ENCODE measurements around the gene CELF3.
"Not testable (repeated sequence)": the region's sequence is repeated elsewhere in the genome, so short reads cannot be mapped to it uniquely, and the experiment has no call there.

CELF3 gene

DNA sequence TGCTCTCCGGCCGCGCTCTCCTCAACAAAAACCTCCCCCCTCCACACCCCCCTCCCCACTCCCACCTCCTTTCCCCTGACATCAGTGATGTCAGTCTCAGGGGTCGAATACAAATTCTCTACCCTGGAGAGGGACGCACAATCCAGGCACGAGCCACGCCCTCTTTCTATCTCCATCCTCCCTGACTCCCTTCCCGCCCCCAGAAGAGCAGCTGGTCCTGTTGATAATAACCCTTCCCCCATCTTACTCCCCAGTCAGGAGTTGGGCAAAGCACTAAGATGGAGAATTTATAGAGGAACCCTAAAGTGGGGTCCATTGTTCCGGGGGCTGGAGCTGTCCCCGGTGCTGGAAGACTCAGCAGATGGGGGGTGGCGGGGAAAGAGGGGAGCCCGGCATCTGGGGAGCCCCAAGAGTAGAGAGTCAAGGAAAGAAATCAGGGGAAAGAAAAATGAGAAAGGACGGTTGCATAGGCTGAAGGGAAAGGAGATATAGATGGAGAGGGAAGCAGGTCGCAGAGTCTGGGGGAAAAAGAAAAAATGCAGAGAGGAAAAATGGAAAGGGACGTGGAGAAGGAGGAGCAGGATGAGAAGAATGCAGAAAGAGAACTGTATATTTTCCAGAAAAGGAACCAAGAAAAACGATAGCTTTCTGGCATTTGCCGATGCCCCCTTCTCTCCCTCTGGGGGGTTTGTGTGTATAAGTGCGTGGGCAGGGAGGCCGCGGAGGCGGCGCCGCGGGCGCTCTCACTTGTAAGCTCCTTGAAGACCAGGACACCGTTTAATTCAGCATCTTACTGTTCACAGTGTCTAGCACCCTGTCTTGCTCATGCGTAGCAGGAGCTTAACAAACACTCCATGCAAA, at the start of gene CELF3:
CELF3 (minus strand) TSS at position 33 of the 861 bp plus-strand sequence. CDS start 783 bp downstream, outside the sequence.
- DNase-seq (ENCODE audit: low spot score) = peak; percentile 41

DNA sequence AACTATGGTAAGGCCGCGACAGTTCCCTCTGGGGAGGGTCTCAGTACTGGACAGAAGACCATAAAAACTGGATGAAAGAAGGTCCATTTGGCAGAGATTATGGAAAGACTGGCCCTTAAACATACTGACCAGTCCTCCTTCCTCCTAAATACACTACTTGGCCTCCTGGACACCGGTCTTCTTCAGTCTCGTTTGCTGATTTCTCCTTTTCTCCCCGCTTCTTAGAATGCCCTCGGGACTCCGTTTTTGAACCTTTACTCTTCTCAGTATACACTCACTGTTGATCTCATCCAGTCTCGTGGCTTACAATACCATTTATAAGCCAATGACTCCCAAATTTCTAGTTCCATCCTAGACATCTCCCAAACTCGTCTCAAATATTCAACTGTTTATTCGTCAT, 47.4 kb upstream of the CELF3 start:
- no peak for DNase-seq (ENCODE audit: low spot score)

DNA sequence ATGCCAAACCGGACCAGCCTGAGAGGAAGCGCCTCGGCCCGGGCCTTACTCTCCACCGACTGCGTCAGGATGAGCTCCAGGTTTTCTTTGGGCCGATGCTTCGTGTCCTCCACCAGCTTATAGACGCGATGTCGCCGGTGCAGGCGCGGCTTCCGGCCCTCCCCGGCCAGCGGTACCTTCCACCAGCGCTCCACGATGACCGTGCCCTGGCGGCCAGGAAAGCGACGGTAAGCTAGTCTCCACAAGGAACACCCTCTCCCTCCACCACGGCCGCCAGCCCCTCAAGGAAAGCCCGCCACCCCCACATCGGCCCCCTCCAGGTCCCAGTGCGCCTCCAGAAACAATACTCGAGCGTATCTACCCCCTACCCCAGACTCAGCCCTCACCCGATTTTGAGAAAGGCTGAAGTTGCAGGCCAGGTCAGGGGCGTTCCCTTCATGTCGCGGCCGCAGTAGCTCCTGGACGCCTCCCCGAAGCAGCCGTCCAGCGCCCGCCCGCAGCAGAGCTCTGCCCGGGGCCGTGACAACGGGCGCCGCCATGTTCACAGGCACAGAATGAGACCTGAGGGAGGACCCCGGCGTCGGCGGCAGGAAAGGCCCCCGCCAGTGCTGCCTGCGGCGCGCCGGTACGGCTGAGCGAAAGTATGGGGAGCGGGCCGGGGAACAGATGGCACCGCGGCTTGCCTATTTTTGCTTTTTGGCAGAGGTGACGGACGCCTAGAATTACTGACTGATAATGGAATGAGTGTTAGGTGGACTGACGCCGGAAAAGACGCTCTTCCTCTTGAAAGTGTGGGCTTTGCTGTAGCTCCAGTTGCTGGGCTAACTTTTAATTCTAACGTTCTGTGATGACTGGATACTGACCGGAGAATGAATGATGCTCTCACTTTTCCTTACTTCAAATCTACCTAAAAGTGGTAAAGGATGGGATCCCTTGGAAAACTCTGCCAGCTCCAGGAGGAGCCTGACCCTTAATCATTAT, 46.6 kb upstream of the CELF3 start, which contains the start of gene MRPL9:
MRPL9 (minus strand) TSS at position 556 of the 981 bp plus-strand sequence; CDS start at position 539, 17 bp downstream.
- DNase-seq (ENCODE audit: low spot score) = peak; percentile 51

DNA sequence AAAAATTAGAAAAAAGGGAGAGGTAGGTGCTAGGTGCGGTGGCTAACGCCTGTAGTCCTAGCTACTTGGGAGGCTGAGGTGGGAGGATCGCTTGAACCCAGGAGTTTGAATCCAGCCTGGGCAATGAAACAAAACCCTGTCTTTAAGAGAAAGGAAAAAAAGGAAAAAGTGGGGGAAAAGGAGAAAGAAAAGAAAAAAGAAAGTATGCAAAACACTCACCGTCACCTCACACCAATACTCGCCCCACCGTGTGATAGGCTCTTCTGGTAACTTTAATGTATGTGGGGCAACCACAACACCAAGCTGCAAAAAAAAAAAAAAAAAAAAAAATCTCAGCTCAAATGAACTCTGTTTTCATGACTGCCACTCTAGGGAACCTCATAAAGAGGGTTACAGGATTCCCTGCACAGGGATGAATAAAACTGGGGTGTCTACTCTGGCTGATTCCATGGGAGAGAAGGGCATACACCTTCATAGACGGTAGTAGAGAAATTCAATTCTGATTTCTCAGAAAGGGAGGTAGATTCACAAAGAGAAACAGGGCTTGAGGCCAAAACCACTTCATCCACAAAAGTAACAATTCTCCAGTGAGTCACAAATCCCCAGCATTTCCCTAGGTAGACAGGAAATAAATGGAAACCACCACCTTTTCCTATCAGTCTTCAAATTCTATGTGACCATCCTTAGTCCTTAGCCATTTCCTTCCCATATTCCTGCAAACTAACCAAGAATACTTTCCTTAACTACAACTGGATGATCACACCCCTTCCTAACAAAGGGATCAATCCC, 44.2 kb upstream of the CELF3 start:
- no peak for DNase-seq (ENCODE audit: low spot score)

DNA sequence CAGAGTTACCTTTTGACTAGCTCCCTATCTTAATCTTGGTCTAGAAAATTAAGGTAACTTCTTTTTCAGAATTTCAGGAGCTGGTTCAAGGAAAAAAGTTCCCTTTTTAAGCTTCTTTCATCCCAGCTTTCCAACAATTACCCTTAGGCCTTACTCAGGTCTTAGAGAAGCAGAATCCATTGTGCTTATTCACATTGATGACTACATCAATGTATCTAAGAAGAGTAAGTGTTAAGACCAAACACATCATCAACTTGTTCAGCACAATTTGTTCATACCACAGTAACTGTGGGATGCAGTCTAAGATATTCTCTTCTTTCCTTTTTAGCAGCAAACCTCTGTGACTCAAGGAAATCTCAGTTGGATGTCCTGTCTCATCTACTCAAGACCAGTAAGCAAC, 42.6 kb upstream of the CELF3 start:
- DNase-seq (ENCODE audit: low spot score) = no peak

DNA sequence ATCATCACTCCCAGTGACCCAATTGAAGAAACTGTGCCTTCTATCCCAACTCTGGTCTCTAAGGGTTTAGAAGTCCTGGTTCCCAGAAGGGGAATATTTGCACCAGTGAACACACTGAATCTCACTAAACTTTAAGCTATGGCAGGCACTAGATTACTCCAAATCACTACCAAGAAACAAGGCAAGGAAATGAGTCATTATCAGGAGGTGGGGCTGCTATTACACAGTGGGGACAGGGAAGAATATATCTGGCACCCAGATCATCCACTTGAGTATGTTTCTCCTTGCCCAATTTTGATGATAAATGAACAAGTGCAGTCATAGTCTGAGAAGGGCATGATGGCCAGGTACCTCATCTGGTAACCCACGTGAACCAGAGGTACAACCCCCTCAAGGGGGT, 39.7 kb upstream of the CELF3 start:
- DNase-seq (ENCODE audit: low spot score) = no peak

DNA sequence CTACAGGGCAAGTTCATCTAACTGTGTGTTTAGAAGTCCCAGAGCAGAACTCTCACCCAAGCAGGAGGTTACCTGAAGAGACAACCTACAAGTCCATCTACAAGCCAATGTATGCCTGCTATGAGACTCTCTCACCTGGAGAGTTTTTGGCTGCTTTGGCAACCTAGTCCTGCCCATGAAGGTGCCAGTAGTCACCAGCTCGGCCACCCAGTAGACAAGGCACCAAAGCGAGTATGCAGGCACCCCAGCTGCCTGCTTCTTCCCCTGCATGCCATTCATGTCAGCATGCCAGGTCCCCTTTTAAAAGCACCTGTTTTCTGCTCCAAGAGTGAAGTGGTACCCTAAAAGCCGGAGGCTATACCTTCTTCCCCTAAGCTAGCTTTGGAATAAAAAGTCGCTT, 24.9 kb upstream of the CELF3 start:
- DNase-seq (ENCODE audit: low spot score) = no peak

DNA sequence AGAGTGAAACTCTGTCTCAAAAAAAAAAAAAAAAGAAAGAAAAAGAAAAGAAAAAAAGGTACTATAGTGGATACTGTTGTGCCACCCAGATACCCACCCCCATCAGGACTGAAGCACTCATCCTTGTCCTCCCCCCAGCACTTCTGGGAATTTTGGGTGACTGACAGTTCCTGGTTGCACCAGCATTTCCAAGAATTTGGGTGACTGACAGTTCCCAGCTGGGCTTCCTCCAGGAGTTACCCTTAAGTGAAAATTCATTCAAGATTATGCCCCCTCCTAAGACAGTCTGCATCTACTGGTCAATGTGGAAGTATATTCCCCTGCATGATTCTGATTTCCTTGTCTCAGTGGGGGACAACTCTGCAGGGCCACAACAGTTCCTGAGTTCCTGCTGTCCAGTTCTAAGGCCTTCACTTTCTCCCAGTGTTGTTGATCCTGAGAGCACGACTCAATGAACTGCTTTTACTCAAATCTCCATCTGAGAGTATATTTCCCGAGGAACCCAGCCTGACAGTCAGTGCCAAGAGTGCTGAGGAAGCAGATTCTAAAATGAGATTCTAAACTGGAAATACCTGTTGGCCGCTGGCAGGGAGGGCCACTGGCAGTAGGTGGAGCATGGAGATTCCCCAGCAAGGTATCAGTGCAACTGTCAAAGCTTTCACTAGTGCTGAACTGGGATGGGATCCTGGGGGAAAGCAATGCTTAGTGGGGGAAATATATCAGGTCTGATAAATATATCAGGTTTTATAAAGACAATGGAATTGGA, 23.2 kb upstream of the CELF3 start:
- DNase-seq (ENCODE audit: low spot score) = no peak

DNA sequence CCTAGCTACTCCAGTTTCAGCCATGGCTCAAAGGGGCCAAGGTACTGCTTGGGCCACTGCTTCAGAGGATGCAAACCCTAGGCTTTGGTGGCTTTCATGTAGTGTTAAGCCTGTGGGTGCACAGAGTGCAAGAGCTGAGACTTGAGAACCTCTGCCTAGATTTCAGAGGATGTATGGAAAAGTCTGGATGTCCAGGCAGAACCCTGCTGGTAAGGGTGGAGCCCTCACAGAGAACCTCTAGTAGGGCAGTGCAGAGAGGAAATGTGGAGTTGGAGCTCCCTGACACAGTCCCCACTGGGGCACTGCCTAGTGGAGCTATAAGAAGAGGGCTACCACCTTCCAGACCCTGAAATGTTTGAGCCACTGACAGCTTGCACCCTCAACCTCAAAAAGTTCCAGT, 20.9 kb upstream of the CELF3 start:
- DNase-seq (ENCODE audit: low spot score) = no peak

DNA sequence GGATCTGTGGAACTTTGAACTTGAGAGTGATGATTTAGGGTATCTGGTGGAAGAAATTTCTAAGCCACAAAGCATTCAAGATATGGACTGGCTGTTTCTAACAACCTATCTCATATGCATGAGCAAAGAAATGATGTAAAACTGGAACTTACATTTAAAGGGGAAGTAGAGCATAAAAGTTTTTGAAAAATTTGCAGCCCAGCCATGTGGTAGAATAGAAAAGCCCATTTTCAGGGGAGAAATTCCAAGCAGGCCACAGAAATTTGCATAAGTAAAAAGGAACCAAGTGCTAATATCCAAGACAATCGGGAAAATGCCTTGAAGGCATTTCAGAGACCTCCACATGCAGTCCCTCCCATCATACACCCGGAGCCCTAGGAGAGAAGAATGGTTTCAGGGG, 20.4 kb upstream of the CELF3 start:
- DNase-seq (ENCODE audit: low spot score) = no peak

DNA sequence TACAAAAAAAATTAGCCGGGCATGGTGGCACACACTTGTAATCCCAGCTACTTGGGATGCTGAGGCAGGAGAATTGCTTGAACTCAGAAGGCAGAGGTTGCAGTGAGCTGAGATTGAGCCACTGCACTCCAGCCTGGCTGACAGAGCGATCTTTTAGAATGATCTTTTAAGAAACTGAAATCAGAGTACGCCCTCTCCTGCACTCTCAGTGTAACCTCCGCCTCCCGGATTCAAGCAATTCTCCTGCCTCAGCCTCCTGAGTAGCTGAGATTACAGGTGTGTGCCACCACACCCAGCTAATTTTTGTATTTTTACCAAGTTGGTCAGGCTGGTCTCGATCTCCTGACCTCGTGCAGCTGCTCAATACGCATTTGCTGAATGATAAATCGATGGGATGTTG, 17.4 kb upstream of the CELF3 start:
- not testable (repeated sequence) for DNase-seq (ENCODE audit: low spot score)

DNA sequence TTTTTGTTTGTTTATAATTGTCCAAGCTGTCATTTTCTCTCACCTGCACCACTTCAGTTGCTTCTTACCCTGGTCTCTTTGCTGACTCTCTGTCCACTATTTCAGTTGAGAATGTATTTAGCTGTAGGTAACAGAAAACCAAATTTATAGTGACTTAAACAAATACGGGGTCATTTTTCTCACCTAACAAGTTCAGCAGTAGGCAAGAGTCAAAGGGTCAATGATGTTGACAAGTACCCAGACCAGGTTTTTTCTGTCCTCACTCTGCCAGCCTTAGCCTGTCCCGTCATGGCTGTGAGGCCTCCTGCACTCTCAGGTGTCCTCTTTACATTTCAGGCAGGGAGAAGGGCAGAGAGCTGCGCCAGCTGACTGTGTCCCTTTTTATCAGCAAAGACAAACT, 16.5 kb upstream of the CELF3 start:
- no peak for DNase-seq (ENCODE audit: low spot score)

DNA sequence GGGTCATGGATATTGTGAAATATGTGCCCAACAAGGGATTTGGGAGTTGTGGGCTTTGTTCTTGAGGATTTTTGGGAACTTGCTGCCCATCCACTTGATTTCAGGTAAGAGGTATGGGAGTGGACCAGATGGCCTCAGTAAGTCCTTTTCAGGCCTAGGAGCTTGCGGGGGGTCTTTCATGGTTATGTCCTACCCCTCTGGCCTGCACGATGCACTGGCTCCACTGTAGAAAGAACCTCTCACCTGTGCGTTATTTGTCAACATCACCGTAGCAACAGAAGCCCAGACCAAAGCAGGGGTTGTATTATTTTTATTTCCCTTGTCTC, 13.3 kb upstream of the CELF3 start:
- no peak for DNase-seq (ENCODE audit: low spot score)

DNA sequence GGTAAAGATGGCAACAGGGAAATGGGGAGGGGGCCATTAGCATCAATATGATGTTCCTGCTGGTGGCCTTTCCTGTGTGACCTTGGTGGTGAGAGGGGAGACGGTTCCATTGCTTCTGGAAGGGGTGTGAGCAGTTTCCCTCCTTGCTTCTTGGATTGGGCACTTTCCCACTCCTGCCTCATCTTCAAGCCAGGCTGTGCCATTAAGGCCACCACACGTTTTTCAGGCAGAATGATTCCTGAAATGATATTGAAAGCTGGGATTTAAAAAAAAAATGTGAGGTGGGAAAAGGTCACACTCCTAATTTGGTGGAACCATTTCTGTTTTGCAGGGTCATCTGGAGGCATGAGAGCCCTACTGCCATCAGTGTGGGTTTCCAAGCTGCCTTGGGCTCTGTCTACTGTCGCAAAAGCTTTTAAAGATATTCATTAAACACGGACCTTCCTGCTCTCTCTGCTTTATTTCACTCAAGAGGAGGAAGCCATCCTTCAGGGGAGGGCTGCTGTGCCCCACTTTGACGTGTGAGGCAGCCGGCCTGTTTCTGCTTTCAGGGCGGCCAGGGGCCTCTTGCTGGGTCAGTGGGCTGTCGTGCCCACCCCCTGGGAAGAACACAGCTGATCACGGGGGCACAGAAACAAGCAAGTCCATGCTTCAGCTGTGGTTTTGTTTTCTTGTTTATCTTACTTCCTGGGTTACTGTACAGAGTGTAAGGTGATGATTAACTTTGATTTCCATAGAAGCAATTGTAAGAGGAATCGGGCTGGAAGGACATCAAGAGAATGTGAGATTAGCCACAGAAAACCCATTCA, 12.8 kb upstream of the CELF3 start:
- no peak for DNase-seq (ENCODE audit: low spot score)

DNA sequence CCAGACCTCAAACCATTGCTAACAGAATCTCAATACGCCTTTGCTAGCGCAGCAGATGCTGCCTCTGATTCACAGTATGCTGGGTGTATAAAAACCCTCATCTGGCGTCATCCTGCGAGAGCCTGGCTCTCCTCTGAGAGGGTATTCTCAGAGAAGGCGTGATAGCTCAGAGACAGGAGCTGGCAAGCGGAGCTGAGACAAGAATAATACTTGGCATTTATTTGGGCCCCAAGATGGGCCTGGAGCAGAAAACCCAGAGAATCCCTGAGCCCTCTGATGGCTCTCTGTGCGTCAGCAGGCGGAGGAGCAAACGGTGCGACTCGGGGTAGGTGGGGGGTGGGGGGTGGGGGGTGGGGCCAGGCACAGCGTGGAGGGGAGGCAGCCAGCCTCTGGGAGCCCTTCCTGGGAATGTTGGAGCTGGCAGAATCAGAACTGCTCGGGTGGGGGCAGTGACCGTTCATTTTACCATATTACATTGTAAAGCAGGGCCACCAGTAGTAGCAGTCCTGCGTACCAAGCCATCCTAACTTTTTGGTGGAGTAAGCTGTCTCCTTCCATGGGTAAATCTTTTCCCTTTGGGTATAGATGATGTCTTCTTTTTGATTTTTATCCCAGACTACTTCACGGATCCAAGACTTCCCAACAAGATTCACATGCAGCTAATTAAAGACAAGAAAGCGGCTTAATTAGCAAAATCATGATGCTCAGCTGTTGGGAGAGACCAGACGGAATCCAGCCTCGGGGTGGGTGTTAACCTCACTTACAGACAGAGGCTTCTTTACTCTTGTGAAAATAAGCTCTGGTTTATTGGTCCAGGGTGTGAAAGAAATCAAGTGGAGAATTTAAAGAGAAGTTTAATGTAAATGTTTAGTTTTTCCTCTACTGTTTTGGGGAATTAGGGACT, 11.8 kb upstream of the CELF3 start:
- peak; percentile 39 for DNase-seq (ENCODE audit: low spot score)

DNA sequence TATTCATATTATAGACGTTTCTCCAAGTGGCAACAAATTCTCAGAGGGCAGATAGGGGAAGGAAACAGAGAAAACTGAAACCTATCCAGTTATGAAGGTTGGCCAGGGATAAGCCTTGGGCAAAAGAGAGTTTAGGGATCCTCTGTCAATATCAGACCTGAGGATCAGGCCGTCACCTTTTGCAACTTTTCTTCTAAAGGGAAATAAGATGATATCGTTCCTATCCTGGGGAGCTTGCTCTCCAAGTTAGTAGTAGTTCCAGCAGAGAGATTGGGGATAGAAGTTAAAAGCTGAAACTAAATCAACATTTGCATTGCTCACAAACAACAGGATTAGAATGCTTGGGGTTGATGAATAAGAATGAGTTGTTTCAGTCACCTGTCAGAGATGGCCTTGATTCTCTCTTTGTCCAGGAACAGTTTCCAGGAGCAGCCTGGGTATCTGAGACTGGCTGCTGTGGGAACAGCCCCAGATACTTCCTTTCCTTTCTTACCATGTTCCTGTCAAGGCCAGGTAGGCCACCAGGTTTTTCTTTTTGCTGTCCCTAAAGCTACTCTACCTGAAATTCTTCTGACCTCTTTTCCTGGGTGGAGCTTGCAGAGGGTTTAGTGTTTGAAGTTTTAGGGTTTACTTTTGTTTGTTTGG, 7.2 kb upstream of the CELF3 start:
- no peak for DNase-seq (ENCODE audit: low spot score)

DNA sequence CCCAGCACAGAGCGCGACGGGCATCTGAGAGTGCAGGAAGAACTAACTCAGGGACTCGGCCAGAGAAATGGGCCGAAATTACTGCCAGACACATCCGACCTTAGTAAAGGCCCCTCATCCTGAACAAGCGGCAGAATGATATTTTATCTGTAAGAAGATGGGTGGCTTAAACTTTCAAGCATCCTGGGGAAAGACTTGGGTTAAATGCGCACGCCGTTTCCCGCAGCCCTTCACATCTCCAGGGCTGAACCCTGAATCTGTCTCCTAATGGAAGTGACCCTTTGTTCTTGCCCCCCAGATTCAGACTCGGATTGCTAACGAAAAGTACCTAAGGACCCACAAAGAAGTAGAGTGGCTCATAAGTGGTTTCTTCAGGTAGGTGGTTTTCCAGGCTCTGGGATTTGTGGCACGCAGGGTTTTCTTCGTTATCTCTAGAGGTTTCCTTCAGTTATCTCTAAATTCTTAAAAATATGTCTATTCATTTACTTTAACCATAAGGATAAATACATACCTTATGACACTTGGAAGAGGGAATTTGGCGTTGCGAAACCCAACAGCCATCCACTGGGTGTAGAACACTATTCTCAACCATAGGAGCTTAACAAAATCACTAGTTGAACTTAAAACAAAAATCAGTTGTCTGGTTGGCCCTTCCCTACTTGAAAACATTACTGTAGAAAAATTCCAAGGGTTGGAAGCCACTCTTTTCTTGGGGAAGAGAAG, 5.3 kb upstream of the CELF3 start:
- DNase-seq (ENCODE audit: low spot score) = no peak
